ENCODE measurements around the gene MEN1.
"Not testable (repeated sequence)": the region's sequence is repeated elsewhere in the genome, so short reads cannot be mapped to it uniquely, and the experiment has no call there.

The MEN1 gene

DNA sequence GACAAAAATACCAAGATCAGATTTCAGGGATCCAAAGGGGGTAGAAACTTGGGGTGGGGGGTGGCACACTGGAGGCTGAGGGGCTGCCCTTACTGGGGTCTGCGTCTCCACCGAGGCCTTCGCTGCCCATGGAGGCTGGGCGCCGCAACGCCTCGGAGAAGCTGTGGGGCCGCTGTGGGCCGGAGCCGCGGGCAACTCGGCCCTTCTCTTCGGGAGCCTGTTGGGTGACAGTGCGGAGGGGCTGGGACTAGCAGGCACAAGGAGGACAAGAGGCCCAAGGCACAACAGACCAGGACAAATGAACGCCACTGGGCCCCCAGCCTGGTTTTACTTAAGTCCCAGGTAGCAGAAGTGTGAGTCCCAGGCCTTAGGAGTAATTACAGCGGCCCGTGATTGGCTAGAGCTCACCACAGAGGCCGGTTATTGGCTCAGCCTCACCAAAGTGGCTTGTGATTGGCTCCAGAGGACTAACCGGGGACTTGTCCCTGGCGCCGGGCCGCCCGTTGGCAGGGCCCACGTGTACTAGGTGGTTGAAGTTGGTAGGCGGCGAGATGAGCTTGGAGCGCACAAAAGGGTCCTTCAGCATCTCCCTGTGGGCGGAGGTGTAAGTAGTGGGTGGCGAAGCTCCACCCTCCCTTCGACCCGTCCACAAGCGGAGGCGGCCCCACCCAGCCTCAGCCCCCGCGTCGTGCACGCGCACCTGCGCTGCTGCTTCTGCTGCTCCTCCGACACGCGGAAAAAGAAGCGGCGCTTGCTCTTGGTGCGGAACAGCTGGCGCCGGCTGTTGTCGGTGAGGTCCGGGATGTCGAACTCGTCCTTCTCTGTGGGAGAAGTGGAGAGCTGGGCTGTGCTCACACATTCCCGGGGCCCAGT is 16.5 kb upstream of the MEN1 start:
- Mint-ChIP-seq H3K9me3 (no peaks in the 10 kb centered on the region), H3K27me3 (no peaks in the 10 kb centered on the region), H3K27ac (peak overlapping the region in 1 of 2 donors; percentile 41), H3K4me1 (no peaks in the 10 kb centered on the region), H3K4me3 (no peak overlapping the region)
- DNase-seq (no peak), ATAC-seq (no peak)

DNA sequence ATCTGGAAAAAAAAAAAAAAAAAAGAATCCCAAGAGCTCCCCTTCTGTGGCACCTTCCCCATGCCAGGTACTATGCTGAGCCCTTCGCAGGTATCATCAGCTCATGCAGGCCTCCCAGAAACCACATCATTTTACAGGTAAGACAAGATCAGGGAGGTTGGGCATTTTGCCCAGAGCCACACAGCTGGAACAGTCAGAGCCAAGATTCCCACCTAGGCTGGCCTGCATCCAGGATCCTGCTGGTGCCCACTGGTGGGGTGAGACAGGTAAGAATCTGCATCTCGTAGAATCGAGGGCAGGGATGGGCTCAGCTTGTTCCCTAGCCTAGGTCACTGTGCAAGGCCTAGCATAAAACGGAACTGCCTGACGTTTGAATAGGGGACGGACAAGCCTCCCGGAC is 15.7 kb upstream of the MEN1 start:
- no peaks in the 10 kb centered on the region for H3K27me3 Mint-ChIP-seq
- no peak for ATAC-seq
- no peaks in the 10 kb centered on the region for H3K9me3 Mint-ChIP-seq
- DNase-seq, result no peak
- no peaks in the 10 kb centered on the region for H3K4me1 Mint-ChIP-seq
- H3K4me3 Mint-ChIP-seq, result no peak overlapping the region
- peak overlapping the region in 1 of 2 donors; percentile 41 for H3K27ac Mint-ChIP-seq

DNA sequence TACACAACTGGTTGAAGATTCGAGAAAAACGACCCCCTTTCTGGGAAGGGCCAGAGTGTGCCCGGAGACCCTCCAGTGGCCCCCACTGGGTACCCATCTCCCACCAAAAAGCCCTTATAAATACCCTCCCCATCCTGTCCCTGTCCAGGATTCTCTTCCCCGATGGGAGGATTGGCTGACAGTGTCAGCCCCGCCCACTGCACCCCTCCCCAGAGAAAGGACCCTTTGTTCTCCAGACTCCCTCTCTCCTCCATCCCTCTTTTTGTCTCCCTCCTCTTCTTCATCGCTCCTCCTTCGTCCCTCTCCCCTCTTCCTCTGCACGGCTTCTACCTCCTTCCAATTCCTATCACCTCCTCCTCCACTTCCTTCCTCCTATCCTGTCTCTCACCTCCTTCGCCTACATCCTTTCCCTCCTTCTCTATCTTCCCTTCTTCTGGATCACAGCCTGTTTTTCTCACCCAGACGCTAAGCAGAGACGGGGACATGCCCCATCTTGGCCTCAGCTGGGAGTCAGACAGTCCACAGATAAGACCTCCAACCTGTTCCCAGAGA is 13.3 kb upstream of the MEN1 start:
- no peak for ATAC-seq
- Mint-ChIP-seq H3K4me3 (no peak overlapping the region), H3K4me1 (no peaks in the 10 kb centered on the region)

DNA sequence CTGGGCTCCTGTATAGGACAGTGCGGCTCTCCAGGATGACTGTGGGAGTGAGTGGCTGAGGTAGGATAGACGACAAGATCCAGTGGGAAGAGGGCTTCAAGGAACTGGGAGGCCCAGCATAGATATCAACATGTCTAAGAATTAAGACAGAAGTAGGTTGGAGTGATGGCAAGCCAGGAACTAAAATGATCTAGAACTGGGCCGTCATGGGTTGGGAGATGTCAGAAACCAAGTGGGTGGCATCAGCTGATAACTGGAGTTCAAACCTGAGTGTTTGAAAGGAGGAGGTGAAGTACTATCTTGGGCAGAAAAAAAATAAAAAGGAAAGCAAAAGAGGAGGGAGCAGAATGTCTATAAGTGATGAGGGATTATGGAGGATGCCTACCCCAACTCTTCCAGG is 7.1 kb upstream of the MEN1 start:
- Mint-ChIP-seq H3K4me3 (no peak overlapping the region), H3K27ac (peak overlapping the region in 1 of 2 donors; percentile 61), H3K27me3 (no peaks in the 10 kb centered on the region), H3K4me1 (no peaks in the 10 kb centered on the region), H3K9me3 (no peaks in the 10 kb centered on the region)
- no peak for DNase-seq
- ATAC-seq, result no peak

More for the DNA sequence above, 13.3 kb upstream of the MEN1 start:
- Mint-ChIP-seq H3K27me3 (no peaks in the 10 kb centered on the region), H3K9me3 (no peaks in the 10 kb centered on the region), H3K27ac (no peak overlapping the region)
- no peak for DNase-seq

DNA sequence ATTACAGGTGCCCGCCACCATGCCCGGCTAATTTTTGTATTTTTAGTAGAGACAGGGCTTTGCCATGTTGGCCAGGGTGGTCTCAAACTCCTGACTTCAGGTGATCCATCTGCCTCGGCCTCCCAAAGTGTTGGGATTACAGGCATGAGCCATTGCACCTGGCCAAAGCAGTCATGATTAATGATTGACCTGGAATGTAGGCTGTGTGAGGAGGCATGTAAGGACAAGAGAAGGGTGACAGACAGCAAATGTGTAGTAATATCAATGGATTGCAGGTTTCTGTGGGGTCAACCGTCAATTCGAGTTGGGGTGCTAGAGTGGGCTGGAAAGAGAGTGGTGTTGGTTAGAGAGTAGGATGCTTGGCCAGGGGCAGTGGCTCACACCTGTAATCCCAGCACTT is 5.1 kb upstream of the MEN1 start:
- not testable (repeated sequence) for DNase-seq, H3K4me1 Mint-ChIP-seq, H3K27ac Mint-ChIP-seq, H3K9me3 Mint-ChIP-seq, ATAC-seq, H3K4me3 Mint-ChIP-seq, H3K27me3 Mint-ChIP-seq

DNA sequence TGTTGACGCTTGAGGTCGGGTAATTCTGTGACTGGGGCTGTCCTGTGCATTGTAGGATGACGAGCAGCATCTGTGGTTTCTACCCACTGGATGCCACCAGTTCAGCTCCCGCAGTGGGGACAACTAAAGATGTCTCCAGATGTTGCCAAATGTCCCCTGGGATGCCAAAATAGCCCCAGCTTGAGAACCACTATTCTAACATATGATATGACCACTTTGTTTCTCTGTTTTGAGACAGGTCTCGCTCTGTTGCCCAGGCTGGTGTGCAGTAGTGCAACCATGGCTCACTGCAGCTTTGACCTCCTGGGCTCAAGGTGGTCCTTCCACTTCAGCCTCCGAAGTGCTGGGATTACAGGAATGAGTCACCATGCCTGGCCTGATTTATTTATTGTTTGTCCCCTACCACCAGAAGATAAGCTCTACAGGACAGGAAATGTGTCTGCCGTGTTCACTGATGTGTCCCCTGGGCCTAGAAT is 4.4 kb upstream of the MEN1 start:
- no peak for ATAC-seq
- no peak overlapping the region for H3K27ac Mint-ChIP-seq
- no peaks in the 10 kb centered on the region for H3K27me3 Mint-ChIP-seq
- peaks cover 13% of the 10 kb centered on the region for H3K4me1 Mint-ChIP-seq
- no peak overlapping the region for H3K4me3 Mint-ChIP-seq
- H3K9me3 Mint-ChIP-seq, result no peaks in the 10 kb centered on the region
- DNase-seq, result no peak

DNA sequence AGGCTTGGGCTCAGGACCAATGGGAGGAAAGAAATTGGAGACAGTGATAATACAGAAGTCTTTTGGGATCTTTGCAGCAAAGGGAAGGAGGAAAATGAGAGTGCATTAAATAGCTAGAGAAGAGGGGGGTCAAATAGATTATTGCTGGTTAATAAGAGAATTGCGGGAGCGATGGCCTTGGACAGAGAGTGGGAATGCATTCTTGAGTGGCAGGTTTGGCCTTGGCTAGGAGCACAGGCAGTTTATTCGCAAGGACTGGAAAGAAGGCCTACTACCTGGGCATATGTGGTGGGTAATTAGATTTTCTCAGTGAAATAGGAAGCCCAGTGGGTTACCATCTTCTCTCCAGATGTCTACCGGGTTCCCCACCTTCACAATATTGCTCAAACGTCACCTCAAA is 3.5 kb upstream of the MEN1 start:
- Mint-ChIP-seq H3K9me3 (no peaks in the 10 kb centered on the region), H3K27me3 (no peaks in the 10 kb centered on the region)

DNA sequence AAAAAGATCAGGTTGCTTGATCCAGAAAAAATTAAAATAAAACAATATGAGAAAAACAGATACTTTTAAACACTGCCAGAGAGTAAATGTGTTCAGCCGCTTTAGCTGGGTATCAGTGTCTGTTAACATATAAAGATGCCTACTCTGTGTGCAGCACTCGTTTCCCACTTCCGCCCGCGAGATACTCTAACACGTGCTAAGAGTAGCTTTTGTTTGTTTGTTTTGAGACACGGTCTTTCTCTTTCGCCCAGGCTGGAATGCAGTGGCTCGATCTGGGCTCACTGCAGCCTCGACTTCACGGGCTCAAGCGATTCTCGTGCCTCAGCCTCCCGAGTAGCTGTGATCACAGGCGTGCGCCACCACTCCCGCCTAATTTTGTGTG is 531 bp upstream of the MEN1 start:
- Mint-ChIP-seq H3K27ac (peak overlapping the region; percentile 95), H3K27me3 (no peaks in the 10 kb centered on the region), H3K9me3 (no peaks in the 10 kb centered on the region), H3K4me1 (peaks cover 50% of the 10 kb centered on the region), H3K4me3 (peak overlapping the region; percentile 99 to 100)
- DNase-seq, result no peak
- ATAC-seq, result peak; percentile 53

More for the DNA sequence above, 3.5 kb upstream of the MEN1 start:
- H3K4me1 Mint-ChIP-seq, result peaks cover 22% of the 10 kb centered on the region
- ATAC-seq (no peak), DNase-seq (no peak)
- H3K4me3 Mint-ChIP-seq, result no peak overlapping the region
- H3K27ac Mint-ChIP-seq, result no peak overlapping the region

DNA sequence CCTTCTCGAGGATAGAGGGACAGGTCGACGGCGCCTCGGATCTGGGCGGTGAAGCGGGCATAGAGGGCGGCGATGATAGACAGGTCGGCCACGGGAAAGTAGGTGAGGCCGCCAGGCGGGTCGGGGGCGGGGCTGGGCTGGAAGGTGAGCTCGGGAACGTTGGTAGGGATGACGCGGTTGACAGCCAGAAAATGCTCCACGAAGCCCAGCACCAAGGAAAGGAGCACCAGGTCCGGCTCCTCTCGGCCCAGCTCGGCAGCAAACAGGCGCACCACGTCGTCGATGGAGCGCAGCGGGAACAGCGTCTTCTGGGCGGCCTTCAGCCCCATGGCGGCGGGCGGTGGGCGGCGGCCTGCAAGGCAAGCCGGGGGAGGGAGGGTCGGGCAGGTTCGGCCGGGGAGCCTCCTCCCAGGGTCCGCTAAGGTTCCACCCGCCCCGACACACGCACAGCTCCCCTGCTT is 540 bp downstream of the MEN1 start:
- no peak for DNase-seq
- H3K4me1 Mint-ChIP-seq, result peaks cover 55% of the 10 kb centered on the region
- no peaks in the 10 kb centered on the region for H3K9me3 Mint-ChIP-seq

DNA sequence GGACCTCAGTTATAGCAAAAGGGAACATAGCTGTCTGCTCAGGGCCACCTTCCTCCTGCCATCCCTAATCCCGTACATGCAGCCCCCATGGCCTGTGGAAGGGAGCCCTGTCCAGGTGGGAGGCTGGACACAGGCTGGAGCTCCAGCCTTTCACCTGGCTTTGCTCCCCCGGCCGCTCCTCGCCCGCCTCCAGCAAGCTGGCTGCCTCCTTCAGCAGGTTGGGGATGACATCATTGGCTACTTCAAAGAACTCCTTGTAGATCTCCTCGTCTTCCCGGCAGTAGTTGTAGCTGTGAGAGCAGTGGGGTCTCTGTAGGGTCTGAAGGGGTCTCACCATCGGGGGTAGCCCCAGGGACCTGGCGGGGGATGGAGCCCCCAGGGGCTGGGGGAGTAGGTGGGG is 4.9 kb downstream of the MEN1 start:
- no peaks in the 10 kb centered on the region for H3K27me3 Mint-ChIP-seq
- H3K4me1 Mint-ChIP-seq, result peaks cover 80% of the 10 kb centered on the region
- no peak overlapping the region for H3K27ac Mint-ChIP-seq
- H3K9me3 Mint-ChIP-seq, result no peaks in the 10 kb centered on the region
- DNase-seq, result no peak
- no peak overlapping the region for H3K4me3 Mint-ChIP-seq
- ATAC-seq, result no peak

More for the DNA sequence above, 540 bp downstream of the MEN1 start:
- peak; percentile 37 for ATAC-seq
- peak overlapping the region; percentile 99 to 100 for H3K4me3 Mint-ChIP-seq
- H3K27ac Mint-ChIP-seq, result peak overlapping the region; percentile 95
- H3K27me3 Mint-ChIP-seq, result no peaks in the 10 kb centered on the region

DNA sequence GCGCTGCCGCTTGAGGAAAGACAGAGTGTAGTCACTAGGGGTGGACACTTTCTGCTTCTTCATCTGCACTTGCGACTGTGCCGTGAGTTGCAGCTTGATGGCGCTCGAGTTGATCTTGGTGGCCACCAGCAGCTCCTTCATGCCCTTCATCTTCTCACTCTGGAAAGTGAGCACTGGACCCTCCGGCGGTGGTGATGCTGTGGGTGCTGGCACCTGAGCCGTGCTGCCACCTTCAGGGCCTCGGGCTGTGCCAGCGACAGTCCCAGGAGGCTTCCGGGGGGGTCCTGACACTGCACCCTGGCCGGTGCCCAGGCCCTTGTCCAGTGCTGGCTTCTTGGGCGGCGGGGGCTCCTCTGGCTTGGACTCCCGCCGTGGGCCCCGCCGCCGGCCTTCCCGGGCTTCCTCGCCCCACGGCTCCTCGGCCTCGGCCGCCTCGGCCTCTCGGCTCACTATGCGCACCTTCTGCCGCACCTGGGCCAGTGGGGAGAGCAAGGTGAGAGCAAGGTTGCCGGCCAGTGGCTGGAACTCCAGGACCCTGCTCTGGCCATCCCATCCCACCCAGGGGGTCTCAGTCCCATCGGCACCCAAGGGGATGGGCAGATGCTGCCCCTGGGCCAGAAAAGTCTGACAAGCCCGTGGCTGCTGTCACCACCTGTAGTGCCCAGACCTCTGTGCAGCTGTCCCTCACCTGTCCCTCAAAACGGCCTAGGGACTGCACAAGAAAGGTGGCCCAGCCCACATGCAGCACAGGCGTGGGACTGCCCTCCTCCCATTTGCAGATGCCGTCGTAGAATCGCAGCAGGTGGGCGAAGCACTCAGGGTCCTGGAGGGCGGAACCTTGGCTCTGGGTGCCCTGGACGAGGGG is 5.8 kb downstream of the MEN1 start:
- peaks cover 77% of the 10 kb centered on the region for H3K4me1 Mint-ChIP-seq
- ATAC-seq (no peak), DNase-seq (no peak)
- no peaks in the 10 kb centered on the region for H3K27me3 Mint-ChIP-seq
- H3K9me3 Mint-ChIP-seq, result no peaks in the 10 kb centered on the region
- peak overlapping the region; percentile 90 for H3K4me3 Mint-ChIP-seq
- no peak overlapping the region for H3K27ac Mint-ChIP-seq

DNA sequence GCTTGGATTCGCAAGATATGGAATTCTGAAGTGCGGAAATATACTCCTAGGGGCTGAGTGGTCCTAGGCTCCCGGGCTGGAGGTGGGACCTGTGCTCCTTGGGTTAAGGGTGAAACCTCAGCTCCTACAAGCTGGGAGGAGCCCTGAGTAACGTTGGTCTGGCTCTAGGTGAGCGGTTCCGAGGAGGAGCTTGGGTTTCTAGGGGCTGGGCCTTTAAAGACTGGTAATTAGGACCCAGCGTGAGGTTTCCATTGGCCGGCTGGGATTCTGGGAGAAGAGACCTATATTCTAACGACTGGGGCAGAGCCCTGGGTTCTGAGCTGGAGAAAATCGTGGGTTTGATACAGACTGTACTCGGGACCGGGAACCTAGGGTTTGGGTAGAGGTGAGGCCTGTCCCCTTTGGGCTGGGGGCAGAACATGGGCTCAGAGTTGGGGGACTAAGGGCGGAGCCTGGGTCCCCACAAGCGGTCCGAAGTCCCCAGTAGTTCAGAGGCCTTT is 6.5 kb downstream of the MEN1 start:
- DNase-seq, result no peak
- ATAC-seq, result no peak
- H3K4me3 Mint-ChIP-seq, result peak overlapping the region; percentile 90
- H3K9me3 Mint-ChIP-seq, result no peaks in the 10 kb centered on the region
- peaks cover 75% of the 10 kb centered on the region for H3K4me1 Mint-ChIP-seq
- peak overlapping the region; percentile 95 to 97 for H3K27ac Mint-ChIP-seq
- no peaks in the 10 kb centered on the region for H3K27me3 Mint-ChIP-seq

DNA sequence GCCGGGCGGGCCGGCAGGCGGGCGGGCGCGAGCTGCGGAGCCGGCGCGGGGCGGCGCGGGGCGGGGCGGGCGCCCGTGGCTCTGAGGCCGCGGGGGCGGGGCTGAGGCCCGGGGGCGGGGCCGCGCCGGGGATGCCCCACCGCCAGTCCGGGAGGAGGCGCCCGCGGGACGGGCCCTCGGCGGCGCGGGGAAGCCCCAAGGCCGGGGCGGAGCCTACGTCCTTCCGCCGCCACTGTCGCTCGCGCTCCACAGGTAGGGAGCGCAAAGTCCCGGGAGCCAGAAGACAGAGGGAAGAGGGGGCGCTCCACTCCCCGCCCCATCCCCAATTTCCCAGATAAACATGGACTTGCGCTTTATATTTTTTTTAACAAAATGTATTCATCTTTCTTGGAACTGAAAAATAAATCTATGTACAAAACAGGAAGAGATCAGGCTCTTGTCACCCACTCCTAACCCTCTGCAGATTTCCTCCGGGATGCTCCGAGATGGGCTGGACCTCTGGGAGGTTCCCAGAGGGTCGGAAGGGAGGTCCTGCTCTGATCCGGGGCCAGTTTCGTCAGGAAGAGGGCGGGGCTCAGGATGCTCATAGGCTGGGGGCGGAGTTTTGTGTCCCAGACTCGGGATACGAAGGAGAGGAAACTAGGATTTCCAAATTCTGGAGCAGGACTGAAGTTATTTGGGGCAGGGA is 7.0 kb downstream of the MEN1 start, which contains the start of gene MAP4K2:
Gene MAP4K2, minus strand, starts transcription at position 57 of the 688 bp plus-strand sequence. CDS start 65 bp downstream, outside the sequence.
- H3K9me3 Mint-ChIP-seq, result no peaks in the 10 kb centered on the region
- H3K4me1 Mint-ChIP-seq, result peaks cover 74% of the 10 kb centered on the region
- peak; percentile 86 for ATAC-seq
- no peaks in the 10 kb centered on the region for H3K27me3 Mint-ChIP-seq
- peak within 1 kb of the TSS; percentile 90 for H3K4me3 Mint-ChIP-seq
- DNase-seq, result peak; percentile 86
- peak within 1 kb of the TSS; percentile 95 to 97 for H3K27ac Mint-ChIP-seq

DNA sequence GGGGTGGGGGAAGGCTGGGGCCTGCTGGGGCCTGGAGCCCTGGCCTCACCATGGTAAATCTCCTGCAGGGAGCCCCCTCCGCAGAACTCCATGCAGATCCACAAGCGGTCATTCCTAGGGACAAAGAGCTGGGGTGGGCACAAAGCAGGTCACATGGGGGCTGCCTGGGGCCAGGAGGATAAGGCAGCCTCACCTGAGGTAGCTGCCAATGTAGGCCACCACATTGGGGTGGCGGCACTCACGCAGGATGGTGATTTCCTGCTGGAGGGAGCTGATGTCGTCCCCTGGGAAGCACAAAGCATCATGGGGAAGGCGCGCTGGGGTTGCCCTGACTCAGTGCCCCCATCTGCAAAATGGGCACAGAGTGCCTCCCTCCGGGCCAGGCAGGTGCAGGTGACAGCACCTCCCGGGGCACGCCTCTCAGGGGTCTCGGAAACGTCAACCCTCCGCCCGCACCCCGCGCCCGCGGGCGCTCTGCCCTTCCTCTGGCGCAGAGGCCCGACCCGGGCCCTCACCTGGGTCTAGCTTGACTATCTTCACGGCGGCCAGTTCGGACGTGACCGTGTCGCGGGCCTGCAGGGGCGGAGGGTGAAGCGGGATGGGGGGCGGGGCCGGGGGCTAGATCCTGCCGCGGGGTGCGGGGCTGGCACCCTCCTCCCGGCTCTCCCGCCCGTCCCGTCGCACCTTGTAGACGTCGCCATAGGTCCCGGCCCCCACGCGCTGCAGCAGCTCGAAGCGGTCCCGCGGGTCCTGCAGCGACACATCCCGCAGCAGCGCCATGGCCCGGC is 7.8 kb downstream of the MEN1 start:
- ATAC-seq, result peak; percentile 59
- peaks cover 67% of the 10 kb centered on the region for H3K4me1 Mint-ChIP-seq

More for the DNA sequence above, 7.8 kb downstream of the MEN1 start:
- peak overlapping the region; percentile 84 to 91 for H3K27ac Mint-ChIP-seq
- DNase-seq, result peak in 1 of 2 donors; percentile 54
- H3K27me3 Mint-ChIP-seq, result no peaks in the 10 kb centered on the region
- peak overlapping the region; percentile 79 to 87 for H3K4me3 Mint-ChIP-seq
- H3K9me3 Mint-ChIP-seq, result no peaks in the 10 kb centered on the region

All from stimulated activated naive CD8-positive, alpha-beta T cell treated with anti-CD3 and anti-CD28 coated beads, Interleukin-15, amount 100 ng/mL, for 72 hours (primary cell).